Central memory CD4-positive, alpha-beta T cell (primary cell): ENCODE results near the gene CETP.

ENCODE experiments used
- DNase-seq: peaks from one replicate; pipeline ENCODE4 v3.0.0; 2022

Gene CETP

DNA sequence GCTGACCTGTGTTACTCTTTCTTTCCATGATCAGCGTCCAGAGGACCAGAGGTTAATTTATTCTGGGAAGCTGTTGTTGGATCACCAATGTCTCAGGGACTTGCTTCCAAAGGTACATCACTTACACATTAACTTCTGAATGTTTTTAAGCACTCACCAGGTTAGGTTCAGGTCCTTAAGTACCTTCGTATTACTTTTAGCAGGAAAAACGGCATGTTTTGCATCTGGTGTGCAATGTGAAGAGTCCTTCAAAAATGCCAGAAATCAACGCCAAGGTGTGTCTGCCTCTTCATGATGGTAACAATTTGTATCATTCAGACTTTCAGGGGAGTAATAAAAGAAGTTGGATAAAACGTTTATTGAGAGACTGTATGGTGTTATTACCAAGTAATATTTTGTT lies 26.5 kb upstream of the CETP start:
- DNase-seq: no peak

DNA sequence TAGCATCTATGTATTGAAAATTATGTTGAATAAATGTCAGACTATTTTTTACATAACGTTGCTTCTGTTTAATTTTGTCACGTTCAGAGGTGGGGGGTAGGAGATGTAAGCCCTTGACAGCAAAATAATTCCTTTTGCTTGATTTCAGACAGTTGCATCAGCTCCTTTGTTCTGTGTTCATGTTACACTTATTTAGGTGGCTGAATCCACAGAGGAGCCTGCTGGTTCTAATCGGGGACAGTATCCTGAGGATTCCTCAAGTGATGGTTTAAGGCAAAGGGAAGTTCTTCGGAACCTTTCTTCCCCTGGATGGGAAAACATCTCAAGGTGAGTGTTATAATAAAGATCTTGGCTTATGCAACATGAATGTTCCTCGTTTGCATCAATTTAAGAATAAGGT lies 25.3 kb upstream of the CETP start:
- DNase-seq: no peak

DNA sequence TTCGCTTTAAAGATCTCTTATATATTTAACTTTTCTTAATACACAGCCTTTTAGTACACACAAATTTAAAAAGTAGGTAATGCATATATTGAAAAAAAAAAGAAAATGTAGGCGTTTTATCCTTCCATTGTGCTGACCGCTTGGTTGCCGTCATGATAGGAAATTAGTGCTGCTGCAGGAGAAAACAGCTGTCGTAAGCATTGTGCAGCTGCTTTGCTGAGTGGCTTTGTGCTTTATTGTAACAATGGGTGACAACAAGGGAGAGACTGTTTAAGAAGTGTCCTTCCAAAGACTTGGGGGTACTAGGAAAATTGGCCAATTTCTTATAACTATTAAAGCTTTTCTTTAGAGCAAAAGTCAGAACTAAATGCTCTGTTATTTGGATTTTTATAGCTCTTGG lies 24.8 kb upstream of the CETP start:
- DNase-seq: no peak

DNA sequence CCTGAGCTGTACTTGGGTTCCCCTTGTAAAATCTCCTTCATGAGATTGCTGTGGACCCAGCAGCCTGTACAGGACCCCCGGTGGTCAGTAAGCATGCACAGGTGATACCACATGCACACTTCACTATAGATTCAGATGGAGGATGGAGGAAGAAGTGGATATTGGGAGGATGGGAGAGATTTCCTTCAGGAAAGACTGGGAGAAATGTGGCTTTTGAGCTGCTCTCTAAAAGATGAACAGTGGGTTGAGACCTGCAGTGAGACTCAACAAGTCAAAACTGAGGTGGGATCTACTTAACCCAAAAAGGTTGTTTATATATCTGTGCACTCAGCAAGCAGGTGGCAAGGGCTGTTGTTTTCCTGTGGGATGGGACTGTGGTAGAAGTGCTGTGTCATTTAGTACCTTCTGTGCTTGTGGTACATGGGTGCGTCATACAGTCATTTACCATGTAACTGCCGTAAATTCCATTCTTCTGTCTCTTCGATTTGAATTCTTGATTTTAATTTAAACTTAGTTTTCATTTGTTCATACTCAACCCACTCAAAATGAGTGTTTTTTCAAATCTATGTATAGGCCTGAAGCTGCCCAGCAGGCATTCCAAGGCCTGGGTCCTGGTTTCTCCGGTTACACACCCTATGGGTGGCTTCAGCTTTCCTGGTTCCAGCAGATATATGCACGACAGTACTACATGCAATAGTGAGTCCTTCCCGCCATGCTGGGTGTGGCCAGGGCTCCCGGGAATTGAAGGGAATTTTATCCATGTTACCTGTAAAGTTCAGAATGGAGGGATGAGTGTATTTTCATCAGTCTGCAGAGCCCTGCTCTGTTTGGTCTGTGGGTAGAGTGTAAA lies 22.9 kb upstream of the CETP start:
- DNase-seq: peak; percentile 41

DNA sequence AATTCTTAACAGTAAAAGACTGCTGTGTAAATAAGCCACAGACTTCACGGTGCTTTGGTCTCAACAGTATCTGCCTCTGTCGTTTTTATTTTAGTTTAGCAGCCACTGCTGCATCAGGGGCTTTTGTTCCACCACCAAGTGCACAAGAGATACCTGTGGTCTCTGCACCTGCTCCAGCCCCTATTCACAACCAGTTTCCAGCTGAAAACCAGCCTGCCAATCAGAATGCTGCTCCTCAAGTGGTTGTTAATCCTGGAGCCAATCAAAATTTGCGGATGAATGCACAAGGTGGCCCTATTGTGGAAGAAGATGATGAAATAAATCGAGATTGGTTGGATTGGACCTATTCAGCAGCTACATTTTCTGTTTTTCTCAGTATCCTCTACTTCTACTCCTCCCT lies 21.9 kb upstream of the CETP start:
- no peak for DNase-seq

DNA sequence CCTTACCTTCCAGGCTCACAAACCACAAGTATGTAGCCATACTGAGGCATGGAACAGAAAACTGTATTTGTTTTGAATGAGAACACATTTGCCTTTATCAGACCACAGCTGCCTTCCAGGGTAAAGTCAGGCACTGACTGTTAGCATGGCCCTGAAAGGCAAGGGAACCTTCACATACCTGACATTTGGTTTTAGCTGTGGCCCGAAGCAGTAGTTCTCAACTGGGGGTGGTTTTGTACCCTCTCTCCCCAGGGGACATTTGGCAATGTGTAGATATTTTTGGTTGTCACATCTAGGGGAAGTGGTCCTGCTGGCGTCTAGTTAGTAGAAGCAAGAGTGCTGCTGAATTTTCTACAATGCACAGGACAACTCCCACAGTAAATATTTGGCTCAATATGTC lies 20.7 kb upstream of the CETP start:
- no peak for DNase-seq

DNA sequence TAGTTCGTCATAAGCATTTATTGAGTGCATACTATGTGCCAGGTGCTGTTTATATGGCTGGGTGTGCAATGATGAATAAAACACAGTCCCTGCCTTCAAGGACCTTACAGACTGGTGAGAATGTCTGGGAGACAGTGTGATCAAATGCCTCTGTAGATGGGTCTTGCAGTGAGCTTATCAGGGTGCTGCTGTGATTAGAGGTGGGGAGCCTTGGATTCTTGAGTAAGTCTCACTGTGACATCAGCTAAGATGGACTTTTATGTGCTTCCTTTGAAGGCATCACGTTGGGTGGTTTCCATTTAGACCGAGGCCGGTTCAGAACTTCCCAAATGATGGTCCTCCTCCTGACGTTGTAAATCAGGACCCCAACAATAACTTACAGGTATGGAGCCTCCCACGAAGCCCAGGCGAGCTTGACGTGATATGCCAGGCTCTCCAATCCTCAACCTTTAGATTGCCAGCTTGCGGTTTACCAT lies 19.9 kb upstream of the CETP start:
- no peak for DNase-seq

DNA sequence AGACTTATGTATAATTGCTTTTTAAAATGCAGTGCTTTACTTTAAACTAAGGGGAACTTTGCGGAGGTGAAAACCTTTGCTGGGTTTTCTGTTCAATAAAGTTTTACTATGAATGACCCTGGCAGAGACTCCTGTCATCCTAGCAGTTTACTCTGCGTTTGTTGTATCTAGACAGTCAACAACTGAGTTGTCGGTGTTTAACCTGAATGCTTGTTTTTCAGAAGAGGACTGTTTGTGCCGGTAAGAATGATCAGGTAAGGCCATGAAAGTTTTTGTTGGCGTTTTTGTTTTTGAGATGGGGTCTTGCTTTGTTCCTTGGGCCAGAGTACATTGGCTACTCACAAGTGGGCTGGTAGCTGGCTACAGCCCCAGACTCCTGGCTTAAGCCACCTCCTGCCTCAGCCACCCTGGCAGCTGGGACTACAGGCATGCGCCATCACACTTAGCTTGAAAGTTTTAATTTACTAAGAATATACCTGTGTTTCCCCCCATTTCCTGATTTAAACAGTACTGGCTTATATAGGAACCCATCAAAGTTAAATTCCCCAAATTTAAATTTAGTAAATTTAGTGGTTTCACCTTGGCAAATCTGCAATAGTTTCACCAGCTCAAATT lies 17.9 kb upstream of the CETP start:
- DNase-seq: no peak

DNA sequence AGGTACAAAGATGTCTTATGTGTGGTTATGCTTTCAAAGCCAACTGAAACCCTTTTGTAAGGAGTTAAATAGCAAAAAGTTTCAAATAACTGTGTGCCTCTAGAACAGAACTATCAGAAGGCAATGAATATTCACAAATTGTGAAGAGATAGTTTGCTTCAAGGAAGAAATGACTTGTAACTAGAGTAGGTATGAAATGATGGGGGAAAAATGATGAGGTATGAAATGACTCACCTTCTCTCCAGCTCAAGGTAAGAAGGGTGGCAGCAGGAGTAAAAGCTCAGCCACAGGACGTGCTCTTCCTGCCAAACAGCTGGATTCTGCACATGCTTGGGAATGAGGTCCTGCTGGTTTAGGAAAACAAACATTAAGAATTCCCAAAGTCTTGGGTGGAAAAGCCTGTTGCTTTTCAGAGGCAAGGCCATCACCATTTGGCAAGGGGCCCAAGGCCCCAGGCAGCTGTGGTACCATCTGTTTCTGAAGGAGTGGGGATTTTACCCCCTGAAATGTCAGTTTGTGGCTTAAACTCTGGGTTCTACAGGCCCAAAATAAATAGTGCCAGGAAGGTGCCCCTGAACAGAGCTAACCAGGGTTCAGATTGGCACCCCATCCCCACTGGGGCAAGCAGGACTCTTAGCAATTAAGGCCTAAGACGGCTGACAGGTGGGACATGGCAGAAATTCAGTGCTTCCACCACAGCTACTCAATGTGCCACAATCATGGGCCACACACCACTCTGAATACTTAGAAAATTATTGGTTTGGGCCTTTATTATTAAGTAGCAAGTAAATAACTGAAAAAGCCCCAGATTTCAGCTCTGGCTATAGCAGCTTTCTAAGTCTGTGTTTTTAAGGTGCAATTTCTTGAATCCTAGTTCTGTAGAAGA lies 16.6 kb upstream of the CETP start:
- no peak for DNase-seq

DNA sequence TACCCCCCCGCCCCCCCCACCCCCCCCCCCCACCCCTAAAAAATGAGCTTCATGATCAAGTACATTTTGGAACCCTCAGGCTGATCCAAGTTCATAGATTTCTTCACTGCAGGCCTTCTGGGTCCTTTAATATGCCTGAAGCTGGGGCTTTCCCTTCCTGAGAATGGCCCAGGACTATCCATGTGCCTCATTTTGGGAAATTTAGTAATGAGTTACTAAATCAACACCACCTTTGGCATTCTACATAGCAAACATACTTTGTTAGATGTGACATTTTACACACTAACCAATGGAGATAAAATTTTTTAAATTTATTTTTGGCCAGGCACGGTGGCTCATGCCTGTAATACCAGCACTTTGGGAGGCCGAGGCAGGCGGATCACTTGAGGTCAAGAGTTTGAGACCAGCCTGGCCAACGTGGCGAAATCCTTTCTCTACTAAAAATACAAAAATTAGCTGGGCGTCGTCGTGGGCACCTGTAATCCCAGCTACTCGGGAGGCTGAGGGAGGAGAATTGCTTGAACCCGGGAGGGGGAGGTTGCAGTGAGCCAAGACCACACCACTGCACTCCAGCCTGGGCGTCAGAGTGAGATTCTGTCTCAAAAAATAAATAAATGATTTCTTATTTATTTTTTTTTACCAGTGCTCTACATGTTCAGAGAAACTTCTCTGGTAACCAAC lies 15.8 kb upstream of the CETP start:
- DNase-seq: no peak

DNA sequence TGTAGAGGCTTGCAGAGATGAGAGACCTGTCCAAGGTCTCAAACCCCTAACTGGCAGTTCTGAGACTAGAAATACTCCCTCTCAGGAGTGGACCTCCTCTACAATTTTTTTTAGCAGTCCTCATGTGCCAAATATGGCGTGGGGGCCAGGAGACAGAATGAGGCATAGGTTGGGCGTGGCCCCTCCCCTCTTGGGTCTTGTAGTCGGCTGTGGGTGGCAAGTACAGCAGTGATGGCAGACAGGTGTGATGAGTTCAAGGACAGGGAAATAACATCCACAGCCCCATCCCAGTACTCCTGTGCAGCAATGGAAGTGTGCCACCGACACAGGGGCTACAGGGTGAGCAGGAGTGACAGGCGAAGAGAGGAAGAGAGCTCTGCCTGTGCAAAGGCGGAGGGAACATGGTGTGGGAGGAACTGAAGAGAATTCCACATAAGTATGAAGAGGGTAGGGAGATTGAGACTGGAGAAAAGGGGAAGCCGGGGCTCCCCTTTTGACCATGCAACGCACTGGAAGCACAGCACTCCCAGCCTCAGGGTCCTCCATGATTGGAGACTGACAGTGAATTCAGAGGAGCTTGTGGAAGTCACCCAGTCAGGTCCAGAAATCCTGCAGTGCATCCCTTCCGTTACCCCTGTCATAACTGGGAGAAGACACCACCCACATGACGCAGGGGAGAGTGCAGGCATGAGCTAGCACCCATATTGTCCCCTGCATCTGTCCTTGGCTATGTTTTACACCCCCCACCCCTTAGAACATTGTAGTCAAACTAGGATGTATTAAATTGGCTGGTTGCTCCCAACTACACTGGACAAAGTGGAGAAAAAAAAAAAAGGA lies 14.8 kb upstream of the CETP start:
- no peak for DNase-seq

DNA sequence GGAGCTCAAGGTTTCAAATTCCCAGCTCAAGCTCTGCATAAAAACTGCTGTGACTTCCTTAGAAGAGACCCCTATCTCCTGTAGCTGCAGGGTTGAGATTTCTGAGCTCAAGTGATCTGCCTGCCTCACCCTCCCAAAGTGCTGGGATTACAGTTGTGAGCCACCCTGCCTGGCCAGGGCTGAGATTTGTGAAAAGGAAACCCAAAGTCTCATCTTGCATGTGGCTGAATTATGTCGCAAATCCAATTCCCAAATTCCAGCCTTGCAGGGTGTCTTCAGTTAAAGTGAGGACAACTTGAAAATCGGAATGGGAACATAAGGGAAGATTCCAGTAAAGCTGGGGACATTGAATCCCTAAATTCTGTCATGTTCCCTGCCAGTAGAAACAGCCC lies 14.2 kb upstream of the CETP start:
- no peak for DNase-seq

DNA sequence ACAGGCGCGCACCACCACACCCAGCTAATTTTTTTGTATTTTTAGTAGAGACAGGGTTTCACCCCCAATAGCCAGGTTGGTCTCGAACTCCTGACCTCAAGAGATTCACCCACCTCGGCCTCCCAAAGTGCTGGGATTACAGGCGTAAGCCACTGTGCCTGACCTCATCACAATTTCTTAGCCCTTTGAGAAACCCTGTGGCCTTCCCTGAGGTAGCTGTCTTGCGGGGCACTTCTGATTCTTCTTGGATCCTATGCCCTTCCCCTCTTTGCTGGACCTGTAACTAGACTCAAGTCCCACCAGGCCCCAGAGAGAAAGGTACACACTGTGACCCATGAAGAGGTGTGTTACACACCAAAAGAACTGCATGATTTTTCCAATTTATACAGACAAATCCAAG lies 13.5 kb upstream of the CETP start:
- no peak for DNase-seq

DNA sequence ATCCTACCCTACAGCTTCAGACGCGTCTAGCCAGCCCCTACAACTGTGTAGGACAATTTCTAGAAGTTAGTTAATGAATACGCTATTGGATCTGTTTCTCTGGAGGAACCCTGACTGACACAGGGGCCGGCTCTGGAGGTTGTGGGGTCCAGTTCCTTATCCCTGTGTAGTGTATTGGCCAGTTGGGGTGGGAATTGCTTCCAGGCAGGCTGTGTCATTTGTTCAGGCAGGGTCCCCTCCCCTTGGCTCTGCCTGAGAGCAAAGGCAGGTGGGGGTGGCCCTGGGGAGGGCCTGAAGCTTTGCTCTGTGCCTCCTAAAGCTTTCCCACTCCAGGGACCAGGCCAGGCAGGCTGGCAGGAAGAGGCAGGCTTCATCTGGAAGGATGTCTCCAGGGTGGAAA lies 11.7 kb upstream of the CETP start:
- DNase-seq: no peak

DNA sequence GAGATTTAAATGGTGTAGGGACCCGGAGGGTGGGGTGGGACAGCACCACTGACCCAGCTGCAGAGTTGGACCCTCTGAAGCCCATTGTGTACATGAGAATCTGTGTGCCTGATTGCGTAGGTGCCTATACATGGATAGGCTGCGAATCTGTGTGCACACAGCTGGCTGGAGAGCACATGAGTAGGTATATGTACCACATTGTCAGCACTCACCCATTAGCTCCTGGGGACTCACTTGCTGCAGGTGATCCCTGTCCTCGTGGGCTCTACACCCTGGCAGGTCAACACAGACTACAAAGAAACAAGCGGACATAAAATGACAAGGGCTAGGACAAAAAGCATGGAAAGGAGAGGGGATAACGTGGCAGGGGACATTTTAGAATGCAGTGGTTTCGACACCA lies 11.3 kb upstream of the CETP start:
- no peak for DNase-seq

DNA sequence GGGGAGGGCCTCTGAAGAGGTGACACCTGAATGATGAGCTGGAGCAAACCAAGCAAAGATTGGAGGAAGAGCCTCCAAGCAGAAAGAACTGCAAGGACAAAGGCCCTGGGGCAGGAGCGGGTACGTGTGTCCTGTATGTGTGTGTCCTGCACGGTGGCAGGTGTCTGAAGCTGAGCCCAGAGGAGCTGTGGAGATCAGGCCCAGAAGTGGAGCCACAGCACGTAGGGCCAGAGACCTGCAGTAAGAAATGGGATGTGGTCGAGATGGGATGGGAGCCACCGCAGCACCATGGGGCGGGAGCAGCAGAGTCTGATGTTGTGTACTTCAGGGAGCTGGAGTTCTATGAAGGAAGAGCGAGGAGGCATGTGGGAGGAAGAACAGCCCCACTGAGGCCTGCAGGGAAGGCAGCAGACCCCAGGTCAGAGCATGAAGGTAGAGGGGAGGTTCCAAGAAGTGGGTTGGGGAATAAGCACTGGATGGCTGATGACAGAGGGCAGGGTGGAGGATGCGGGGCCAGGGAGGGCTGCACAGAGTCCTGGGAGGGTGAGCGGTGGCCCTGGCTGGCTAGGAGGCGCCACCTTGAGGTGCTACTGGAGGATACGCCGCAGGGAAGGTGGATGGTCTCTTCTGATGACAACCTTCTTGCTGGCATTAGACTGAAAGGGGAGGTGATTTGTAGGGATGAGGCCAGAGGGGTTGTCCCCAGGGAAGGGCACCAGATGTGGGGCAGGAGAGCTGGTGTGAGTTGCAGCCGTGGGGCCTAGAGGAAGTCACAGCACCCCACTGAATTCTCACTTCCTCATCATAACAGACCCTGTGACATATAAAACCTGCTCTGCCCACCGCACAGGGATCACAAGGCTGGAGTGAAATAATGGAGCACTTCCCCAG lies 10.6 kb upstream of the CETP start:
- DNase-seq: peak; percentile 31

DNA sequence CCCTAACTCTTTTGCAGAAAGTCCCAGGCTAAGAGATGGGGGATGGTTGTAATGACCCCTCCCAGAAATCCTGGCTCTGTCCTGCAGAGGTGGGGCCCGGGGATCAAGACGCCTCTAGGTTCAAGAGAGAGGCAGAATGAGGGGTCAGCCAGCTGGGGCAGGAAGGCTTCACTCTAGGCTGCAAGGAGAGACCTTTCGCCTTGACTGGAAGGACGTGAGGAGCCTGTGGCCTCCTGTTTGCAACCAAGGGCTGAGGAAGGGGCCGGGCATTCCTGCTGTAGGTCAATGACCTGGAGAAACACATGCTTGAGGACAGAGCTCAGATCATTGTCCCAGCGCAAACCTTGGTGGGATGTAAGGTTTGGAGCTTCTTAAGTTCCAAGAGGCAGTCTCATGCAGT lies 8.7 kb upstream of the CETP start:
- no peak for DNase-seq

DNA sequence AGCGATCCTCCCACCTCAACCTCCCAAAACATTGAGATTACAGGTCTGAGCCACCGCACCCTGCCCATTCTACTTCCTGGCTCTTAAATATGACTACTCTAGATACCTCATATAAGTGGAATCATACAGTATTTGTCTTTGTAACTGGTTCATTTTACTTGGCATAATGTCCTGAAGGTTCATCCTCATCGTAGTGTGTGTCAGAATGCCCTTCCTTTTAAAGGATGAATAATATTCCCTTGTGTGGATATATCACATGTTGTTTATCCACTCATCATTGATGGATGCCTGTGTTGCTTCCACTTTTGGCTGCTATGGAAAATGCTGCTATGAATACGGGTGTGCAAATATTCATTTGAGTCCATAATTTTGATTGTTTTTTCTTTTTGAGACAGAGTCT lies 5.7 kb upstream of the CETP start:
- no peak for DNase-seq

DNA sequence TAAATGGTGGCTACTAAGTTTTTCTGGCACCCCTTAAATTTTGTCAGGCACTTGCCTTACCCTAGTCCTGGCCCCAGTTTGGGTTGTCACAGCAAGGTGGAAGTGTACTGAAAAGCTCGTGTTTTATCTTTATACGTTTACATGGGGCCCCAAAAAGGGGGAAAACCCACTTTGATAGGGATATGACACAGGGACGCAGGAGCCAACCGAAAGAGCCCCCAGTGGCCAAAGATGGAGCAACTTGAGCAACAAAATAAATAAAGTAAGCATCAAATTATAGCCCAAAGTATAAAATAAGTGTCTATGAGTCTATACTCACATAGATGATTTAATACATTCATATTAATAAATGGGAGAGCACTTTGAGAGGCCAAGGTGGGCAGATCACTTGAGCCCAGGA lies 5.0 kb upstream of the CETP start:
- no peak for DNase-seq

DNA sequence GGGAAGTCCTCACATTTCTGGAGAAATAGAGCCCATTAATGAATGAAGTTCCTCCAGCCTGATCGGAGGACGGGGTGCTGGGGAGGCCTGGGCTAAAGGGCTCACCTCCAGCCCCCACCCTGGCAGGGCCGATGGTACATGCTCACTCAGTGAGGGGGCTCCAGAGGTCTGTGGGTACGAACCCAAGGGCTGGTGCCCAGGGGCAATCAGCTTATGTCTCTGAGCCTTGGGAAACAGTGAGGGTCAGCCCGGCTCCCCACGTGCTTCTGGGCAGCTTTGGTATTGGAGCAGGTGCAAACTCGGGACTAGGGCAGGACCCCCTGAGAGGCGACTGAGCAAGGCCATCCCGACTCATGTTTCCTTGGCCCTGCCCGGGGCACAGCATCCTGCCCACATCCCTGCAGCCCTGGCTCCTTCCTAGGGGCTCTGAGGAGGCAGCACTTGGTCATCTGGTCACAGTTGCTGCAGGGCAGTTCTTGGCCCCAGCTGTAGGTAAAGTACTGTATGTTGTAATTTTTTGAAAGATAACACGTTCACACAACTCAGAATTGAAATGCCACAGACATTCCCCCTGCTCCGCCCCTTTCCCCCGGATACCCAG lies 969 bp upstream of the CETP start:
- DNase-seq: no peak

DNA sequence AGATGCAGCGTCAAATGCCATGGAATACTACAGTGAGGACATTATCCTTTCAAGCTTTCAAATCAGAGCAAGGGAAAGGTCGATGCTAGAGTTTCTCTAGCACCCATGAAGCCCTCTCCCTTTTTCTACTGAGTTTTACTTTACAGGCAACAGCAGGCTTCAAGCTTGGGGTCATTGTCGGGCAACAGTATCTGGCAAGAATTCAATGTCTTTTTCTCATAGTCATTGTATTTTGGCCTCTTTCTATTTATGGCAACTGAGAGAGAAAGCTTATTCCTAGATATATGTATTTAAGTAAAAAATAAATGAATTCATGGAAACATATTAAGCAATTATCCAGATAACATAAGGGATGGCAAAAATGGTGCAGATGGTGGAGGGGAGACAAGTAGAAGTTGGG lies 364 bp upstream of the CETP start:
- no peak for DNase-seq
